Astrocyte (in vitro differentiated cells and primary cell): ENCODE measurements around the gene CPA2. TPM values are rescaled to one million over a fixed set of nuclear protein-coding genes. Genes with fewer than 3 reads are reported as not detected.

Experiments used
- DNase-seq: peaks from one replicate; pipeline ENCODE4 v3.0.0-alpha.2; 2010; ENCODE audit warnings: low read depth
- FAIRE-seq: peaks from 2 replicates; lab custom pipeline; 2011; peaks lifted over from hg19 to GRCh38; lab: Jason Lieb, UNC
- H2AFZ ChIP-seq: 2 replicates; pipeline ENCODE4 v1.6.0; 2012; ENCODE audit warnings: low read depth, low read length, inconsistent platforms
- H3K27ac ChIP-seq: 2 replicates; pipeline ENCODE4 v1.5.1; 2011; ENCODE audit warnings: low read depth, low read length, inconsistent platforms
- H3K27me3 ChIP-seq: 2 replicates; pipeline ENCODE4 v1.6.0; 2011; ENCODE audit warnings: low read length, inconsistent platforms; ENCODE audit not compliant: insufficient read depth
- H3K36me3 ChIP-seq: 2 replicates; pipeline ENCODE4 v1.5.1; 2011; ENCODE audit warnings: low read length, inconsistent platforms; ENCODE audit not compliant: insufficient read depth
- H3K4me1 ChIP-seq: 2 replicates; pipeline ENCODE4 v1.5.1; 2011; ENCODE audit warnings: low read length, inconsistent platforms; ENCODE audit not compliant: insufficient read depth
- H3K4me2 ChIP-seq: 2 replicates; pipeline ENCODE4 v1.6.0; 2012; ENCODE audit warnings: low read length, inconsistent platforms
- H3K4me3 ChIP-seq: 2 replicates; pipeline ENCODE4 v1.5.1; 2011; ENCODE audit warnings: low read depth, mild to moderate bottlenecking, low read length, inconsistent platforms; ENCODE audit not compliant: insufficient read depth
- H3K79me2 ChIP-seq: 2 replicates; pipeline ENCODE4 v1.6.0; 2012; ENCODE audit warnings: mild to moderate bottlenecking, low read length, inconsistent platforms; ENCODE audit not compliant: insufficient read depth
- H3K9ac ChIP-seq: 2 replicates; pipeline ENCODE4 v1.6.0; 2012; ENCODE audit warnings: mild to moderate bottlenecking, low read length, inconsistent platforms
- H3K9me3 ChIP-seq: 2 replicates; pipeline ENCODE4 v1.5.1; 2012; ENCODE audit warnings: low read depth, mild to moderate bottlenecking, low read length, inconsistent platforms; ENCODE audit not compliant: insufficient read depth
- H4K20me1 ChIP-seq: 2 replicates; pipeline ENCODE4 v1.6.0; 2012; ENCODE audit warnings: low read length, inconsistent platforms; ENCODE audit not compliant: insufficient read depth
- H3K27ac Mint-ChIP-seq: one replicate; pipeline ENCODE4 v1.8.0; 2021; ENCODE audit warnings: mild to moderate bottlenecking, mixed read lengths; ENCODE audit not compliant: unreplicated experiment
- H3K27me3 Mint-ChIP-seq: one replicate; pipeline ENCODE4 v1.8.0; 2021; ENCODE audit warnings: low read depth, mixed read lengths; ENCODE audit not compliant: unreplicated experiment
- H3K36me3 Mint-ChIP-seq: one replicate; pipeline ENCODE4 v1.8.0; 2021; ENCODE audit warnings: low read depth, mixed read lengths; ENCODE audit not compliant: unreplicated experiment
- H3K4me1 Mint-ChIP-seq: one replicate; pipeline ENCODE4 v1.8.0; 2021; ENCODE audit warnings: low read depth, mixed read lengths; ENCODE audit not compliant: unreplicated experiment
- H3K4me3 Mint-ChIP-seq: one replicate; pipeline ENCODE4 v1.8.0; 2021; ENCODE audit warnings: mild to moderate bottlenecking, moderate library complexity, mixed read lengths; ENCODE audit not compliant: unreplicated experiment
- H3K9me3 Mint-ChIP-seq: one replicate; pipeline ENCODE4 v1.8.0; 2021; ENCODE audit warnings: mild to moderate bottlenecking, mixed read lengths; ENCODE audit not compliant: unreplicated experiment
- EZH2 ChIP-seq: IDR thresholded peaks from 2 replicates; pipeline ENCODE4 v1.6.1; 2012; ENCODE audit warnings: mild to moderate bottlenecking, low read length, inconsistent platforms; ENCODE audit not compliant: insufficient read depth
- total RNA-seq: library from RNA; stranded (reverse); gene quantifications from 2 replicates; pipeline ENCODE4 v1.2.1, GENCODE V29; 2021
- TF ChIP-seq, protein P1 (sequence below): IDR thresholded peaks from 2 replicates; pipeline ENCODE4 v1.5.1; 2011; ENCODE audit warnings: low read depth, mild to moderate bottlenecking, inconsistent platforms, low read length, moderate library complexity; ENCODE audit not compliant: insufficient read depth

CPA2 gene
- total RNA-seq, 1 donor from 2014 or later = not detected

DNA sequence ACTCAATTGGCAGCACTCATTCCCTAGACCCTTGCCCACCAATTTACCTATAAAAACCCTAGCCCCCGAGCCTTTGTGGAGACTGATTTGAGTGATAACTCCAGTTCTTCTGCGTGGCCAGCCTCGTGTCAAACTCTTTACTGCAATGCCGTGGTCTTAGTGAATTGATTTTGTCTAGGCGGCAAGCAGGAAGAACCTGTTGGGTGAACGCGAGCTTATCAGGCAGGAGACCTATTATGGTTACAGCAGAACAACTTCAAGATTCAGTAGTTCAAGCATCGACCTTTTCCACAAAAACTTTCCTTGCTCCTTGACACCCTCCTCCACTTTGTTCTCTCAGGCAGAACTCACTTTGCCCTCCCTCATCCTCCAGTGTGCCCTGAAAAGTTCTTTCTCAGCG, 46.8 kb upstream of the CPA2 start:
- no peak for FAIRE-seq
- H3K4me3 Mint-ChIP-seq = no peak overlapping the region

DNA sequence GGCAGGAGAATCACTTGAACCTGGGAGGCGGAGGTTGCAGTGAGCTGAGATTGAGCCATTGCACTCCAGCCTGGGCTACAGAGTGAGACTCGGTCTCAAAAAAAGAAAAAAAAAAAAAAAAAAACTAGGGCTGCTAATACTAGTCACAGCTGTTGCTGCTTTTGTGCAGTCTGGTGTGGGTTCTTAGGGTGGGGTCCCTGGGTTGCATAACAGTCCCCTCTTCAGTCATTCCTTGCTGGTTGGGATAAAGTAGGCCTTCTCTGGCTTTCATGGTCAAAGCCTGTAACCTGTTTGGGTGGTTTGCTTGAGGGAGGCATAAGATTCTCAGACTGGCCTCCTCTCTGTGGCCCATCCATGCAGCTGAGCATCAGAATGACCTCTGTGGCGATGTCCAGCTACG, 44.9 kb upstream of the CPA2 start:
- Histone ChIP-seq H3K4me3 (no peak overlapping the region), H4K20me1 (no peaks in the 10 kb centered on the region), H3K27me3 (no peaks in the 10 kb centered on the region), H3K79me2 (no peaks in the 10 kb centered on the region), H3K9ac (no peak overlapping the region), H3K4me2 (no peak overlapping the region), H3K27ac (no peak overlapping the region), H2AFZ (no peak overlapping the region), H3K9me3 (no peaks in the 10 kb centered on the region), H3K36me3 (no peaks in the 10 kb centered on the region), H3K4me1 (no peaks in the 10 kb centered on the region)
- Mint-ChIP-seq H3K36me3 (no peaks in the 10 kb centered on the region), H3K9me3 (peaks cover 8% of the 10 kb centered on the region), H3K4me3 (no peak overlapping the region), H3K27me3 (peaks cover 9% of the 10 kb centered on the region), H3K4me1 (no peaks in the 10 kb centered on the region), H3K27ac (no peak overlapping the region)
- no peak for DNase-seq
- TF ChIP-seq, protein P1, sequence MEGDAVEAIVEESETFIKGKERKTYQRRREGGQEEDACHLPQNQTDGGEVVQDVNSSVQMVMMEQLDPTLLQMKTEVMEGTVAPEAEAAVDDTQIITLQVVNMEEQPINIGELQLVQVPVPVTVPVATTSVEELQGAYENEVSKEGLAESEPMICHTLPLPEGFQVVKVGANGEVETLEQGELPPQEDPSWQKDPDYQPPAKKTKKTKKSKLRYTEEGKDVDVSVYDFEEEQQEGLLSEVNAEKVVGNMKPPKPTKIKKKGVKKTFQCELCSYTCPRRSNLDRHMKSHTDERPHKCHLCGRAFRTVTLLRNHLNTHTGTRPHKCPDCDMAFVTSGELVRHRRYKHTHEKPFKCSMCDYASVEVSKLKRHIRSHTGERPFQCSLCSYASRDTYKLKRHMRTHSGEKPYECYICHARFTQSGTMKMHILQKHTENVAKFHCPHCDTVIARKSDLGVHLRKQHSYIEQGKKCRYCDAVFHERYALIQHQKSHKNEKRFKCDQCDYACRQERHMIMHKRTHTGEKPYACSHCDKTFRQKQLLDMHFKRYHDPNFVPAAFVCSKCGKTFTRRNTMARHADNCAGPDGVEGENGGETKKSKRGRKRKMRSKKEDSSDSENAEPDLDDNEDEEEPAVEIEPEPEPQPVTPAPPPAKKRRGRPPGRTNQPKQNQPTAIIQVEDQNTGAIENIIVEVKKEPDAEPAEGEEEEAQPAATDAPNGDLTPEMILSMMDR = no peak
- TF ChIP-seq EZH2 = no peak
- no peak for FAIRE-seq

More for the DNA sequence above, 46.8 kb upstream of the CPA2 start:
- Mint-ChIP-seq H3K27me3 (peaks cover 16% of the 10 kb centered on the region), H3K27ac (no peak overlapping the region), H3K9me3 (peaks cover 3% of the 10 kb centered on the region), H3K4me1 (no peaks in the 10 kb centered on the region), H3K36me3 (no peaks in the 10 kb centered on the region)
- Histone ChIP-seq H2AFZ (no peak overlapping the region), H3K36me3 (no peaks in the 10 kb centered on the region), H3K27me3 (no peaks in the 10 kb centered on the region), H3K9ac (no peak overlapping the region), H3K9me3 (no peaks in the 10 kb centered on the region), H3K4me2 (no peak overlapping the region), H3K4me1 (no peaks in the 10 kb centered on the region), H3K79me2 (no peaks in the 10 kb centered on the region), H3K4me3 (no peak overlapping the region), H4K20me1 (no peaks in the 10 kb centered on the region), H3K27ac (no peak overlapping the region)
- TF ChIP-seq, protein P1 = no peak
- TF ChIP-seq EZH2 = no peak
- DNase-seq = no peak

DNA sequence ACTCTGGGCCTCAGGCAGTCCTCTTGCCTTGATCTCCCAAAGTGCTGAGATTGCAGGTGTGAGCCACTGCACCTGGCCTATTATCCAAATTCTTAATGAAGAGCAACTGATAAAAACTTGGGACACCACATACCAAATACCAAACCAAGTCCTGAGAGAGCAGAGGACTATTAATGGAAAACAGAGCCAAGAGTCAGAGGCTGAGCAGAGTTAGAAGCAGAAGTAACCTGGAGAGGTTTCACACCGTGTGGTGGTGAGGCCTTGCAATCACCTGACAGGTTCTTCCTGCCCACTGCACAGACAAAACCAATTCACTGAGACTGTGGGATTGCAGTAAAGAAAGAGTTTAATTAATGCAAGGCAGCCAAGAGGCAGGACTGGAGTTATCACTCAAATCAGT, 43.0 kb upstream of the CPA2 start:
- Mint-ChIP-seq H3K27ac (no peak overlapping the region), H3K27me3 (peaks cover 9% of the 10 kb centered on the region), H3K36me3 (no peaks in the 10 kb centered on the region), H3K4me1 (no peaks in the 10 kb centered on the region), H3K9me3 (peaks cover 8% of the 10 kb centered on the region), H3K4me3 (no peak overlapping the region)
- Histone ChIP-seq H3K27ac (no peak overlapping the region), H3K4me3 (no peak overlapping the region), H3K79me2 (no peaks in the 10 kb centered on the region), H2AFZ (no peak overlapping the region), H4K20me1 (no peaks in the 10 kb centered on the region), H3K27me3 (no peaks in the 10 kb centered on the region), H3K4me1 (no peaks in the 10 kb centered on the region), H3K9ac (no peak overlapping the region), H3K9me3 (no peaks in the 10 kb centered on the region), H3K36me3 (no peaks in the 10 kb centered on the region), H3K4me2 (no peak overlapping the region)
- TF ChIP-seq, protein P1 = no peak
- TF ChIP-seq EZH2 = no peak
- DNase-seq (no peak), FAIRE-seq (no peak)
